Measurements from ENCODE around the gene ISL1. TPM values are rescaled to one million over a fixed set of nuclear protein-coding genes. Genes with fewer than 3 reads are reported as not detected.

ISL1 gene
- polyA plus RNA-seq, 1 donor (not counting 4 experiments of a cell fraction or from before 2014, with no cell fraction given), result 4.5 TPM

GRCh38 chr5:51398875-51399642 lies 15.8 kb downstream of the ISL1 start:
- Histone ChIP-seq H3K27me3 (ENCODE audit: control insufficient read depth, extremely low read depth, insufficient read depth, low read length) (no peaks in the 10 kb centered on the region), H2AFZ (ENCODE audit: control insufficient read depth, low read length) (peak overlapping the region; percentile 38), H3K27ac (ENCODE audit: control insufficient read depth, insufficient read depth, low read length) (no peak overlapping the region), H3K9me1 (ENCODE audit: control insufficient read depth, extremely low read depth, insufficient read depth, low read length) (no peaks in the 10 kb centered on the region), H3K79me2 (ENCODE audit: control insufficient read depth, insufficient read depth, low read length) (no peaks in the 10 kb centered on the region), H3K9me3 (ENCODE audit: control insufficient read depth, low read depth, low read length) (no peaks in the 10 kb centered on the region), H4K20me1 (ENCODE audit: control insufficient read depth, extremely low read depth, insufficient read depth, low read length) (no peaks in the 10 kb centered on the region), H3K4me3 (ENCODE audit: control insufficient read depth in 2 of 3, extremely low read depth in 1 of 3, insufficient read depth in 2 of 3, low read depth in 1 of 3, low read length in 3 of 3) (peak overlapping the region in 2 of 3 experiments; percentile 44 to 67), H3K4me2 (ENCODE audit: control insufficient read depth, extremely low read depth, insufficient read depth, low read depth, low read length) (peak overlapping the region; percentile 76), H3K9ac (ENCODE audit: control insufficient read depth, extremely low read depth, insufficient read depth, low read length) (no peak overlapping the region), H3K4me1 (ENCODE audit: control insufficient read depth, extremely low read depth, insufficient read depth, low read length) (peaks cover 27% of the 10 kb centered on the region), H3K36me3 (ENCODE audit: control insufficient read depth in 2 of 2, extremely low read depth in 1 of 2, insufficient read depth in 2 of 2, low read length in 2 of 2) (peaks cover 0 to 3% of the 10 kb centered on the region in 2 experiments)
- dilution Hi-C loops (cut with MboI; ENCODE audit: extremely low pct_ligation_motif_present, low sequenced_read_pairs), result no loop called here
- FAIRE-seq, result no peak
- DNase-seq (ENCODE audit: low read depth, low spot score), result no peak
- TF ChIP-seq EZH2 (IDR thresholded peaks at IDR 0.05; ENCODE audit: low read length) (no peak), CTCF (optimal IDR thresholded peaks at IDR 0.05 in 1 of 3, IDR thresholded peaks at IDR 0.05 in 1 of 3, conservative IDR thresholded peaks at IDR 0.05 in 1 of 3; ENCODE audit: extremely low read depth in 1 of 3, insufficient read depth in 2 of 3, low read length in 3 of 3) (no peak)

DNA sequence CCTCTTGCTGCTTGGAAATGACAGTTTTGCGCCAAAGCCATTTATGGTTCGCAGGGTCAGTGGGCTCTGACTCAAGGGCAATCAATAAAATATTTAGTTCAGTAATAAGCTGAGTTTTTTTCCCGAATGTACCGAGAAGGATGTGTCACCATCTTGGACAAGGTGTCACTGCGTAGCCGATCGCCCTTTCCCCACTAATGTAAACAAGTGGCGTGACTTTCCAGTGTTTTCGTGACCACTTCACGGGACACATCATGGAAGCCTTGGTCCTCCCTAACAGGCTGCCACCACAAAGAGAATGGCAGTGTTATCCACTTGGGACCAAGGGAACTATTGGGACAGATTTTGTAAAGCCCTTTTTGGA lies 16.4 kb downstream of the ISL1 start:
- Histone ChIP-seq H3K27ac (ENCODE audit: control insufficient read depth, insufficient read depth, low read length) (no peak overlapping the region), H3K4me1 (ENCODE audit: control insufficient read depth, extremely low read depth, insufficient read depth, low read length) (peaks cover 31% of the 10 kb centered on the region), H3K9me3 (ENCODE audit: control insufficient read depth, low read depth, low read length) (no peaks in the 10 kb centered on the region), H3K27me3 (ENCODE audit: control insufficient read depth, extremely low read depth, insufficient read depth, low read length) (no peaks in the 10 kb centered on the region), H3K4me2 (ENCODE audit: control insufficient read depth, extremely low read depth, insufficient read depth, low read depth, low read length) (peak overlapping the region; percentile 76), H2AFZ (ENCODE audit: control insufficient read depth, low read length) (peak overlapping the region; percentile 38), H4K20me1 (ENCODE audit: control insufficient read depth, extremely low read depth, insufficient read depth, low read length) (no peaks in the 10 kb centered on the region), H3K79me2 (ENCODE audit: control insufficient read depth, insufficient read depth, low read length) (no peaks in the 10 kb centered on the region), H3K9ac (ENCODE audit: control insufficient read depth, extremely low read depth, insufficient read depth, low read length) (no peak overlapping the region), H3K9me1 (ENCODE audit: control insufficient read depth, extremely low read depth, insufficient read depth, low read length) (no peaks in the 10 kb centered on the region), H3K36me3 (ENCODE audit: control insufficient read depth in 2 of 2, extremely low read depth in 1 of 2, insufficient read depth in 2 of 2, low read length in 2 of 2) (peaks cover 0 to 3% of the 10 kb centered on the region in 2 experiments), H3K4me3 (ENCODE audit: control insufficient read depth in 2 of 3, extremely low read depth in 1 of 3, insufficient read depth in 2 of 3, low read depth in 1 of 3, low read length in 3 of 3) (peak overlapping the region in 2 of 3 experiments; percentile 44 to 67)
- TF ChIP-seq EZH2 (IDR thresholded peaks at IDR 0.05; ENCODE audit: low read length), result no peak
- no peak for TF ChIP-seq CTCF (optimal IDR thresholded peaks at IDR 0.05 in 1 of 3, IDR thresholded peaks at IDR 0.05 in 1 of 3, conservative IDR thresholded peaks at IDR 0.05 in 1 of 3; ENCODE audit: extremely low read depth in 1 of 3, insufficient read depth in 2 of 3, low read length in 3 of 3)
- dilution Hi-C loops (cut with MboI; ENCODE audit: extremely low pct_ligation_motif_present, low sequenced_read_pairs), result no loop called here
- FAIRE-seq (peak; percentile 39), DNase-seq (ENCODE audit: low read depth, low spot score) (no peak)
